A549 treated with dexamethasone at 1 μM for 4 hours (cell line): ENCODE results near the gene GPN1. TPM values are rescaled to one million over a fixed set of nuclear protein-coding genes. Genes with fewer than 3 reads are reported as not detected.

Experiments
- total RNA-seq: library from RNA; stranded (reverse); fragments of 200-300 nt; extraction: Qiagen RNA extraction; gene quantifications from 5 replicates; pipeline ENCODE4 v1.2.3, GENCODE V29; 2022

GPN1 gene
- 56.4 to 64.0 TPM (median 57.1 TPM) in 5 replicates for total RNA-seq

DNA sequence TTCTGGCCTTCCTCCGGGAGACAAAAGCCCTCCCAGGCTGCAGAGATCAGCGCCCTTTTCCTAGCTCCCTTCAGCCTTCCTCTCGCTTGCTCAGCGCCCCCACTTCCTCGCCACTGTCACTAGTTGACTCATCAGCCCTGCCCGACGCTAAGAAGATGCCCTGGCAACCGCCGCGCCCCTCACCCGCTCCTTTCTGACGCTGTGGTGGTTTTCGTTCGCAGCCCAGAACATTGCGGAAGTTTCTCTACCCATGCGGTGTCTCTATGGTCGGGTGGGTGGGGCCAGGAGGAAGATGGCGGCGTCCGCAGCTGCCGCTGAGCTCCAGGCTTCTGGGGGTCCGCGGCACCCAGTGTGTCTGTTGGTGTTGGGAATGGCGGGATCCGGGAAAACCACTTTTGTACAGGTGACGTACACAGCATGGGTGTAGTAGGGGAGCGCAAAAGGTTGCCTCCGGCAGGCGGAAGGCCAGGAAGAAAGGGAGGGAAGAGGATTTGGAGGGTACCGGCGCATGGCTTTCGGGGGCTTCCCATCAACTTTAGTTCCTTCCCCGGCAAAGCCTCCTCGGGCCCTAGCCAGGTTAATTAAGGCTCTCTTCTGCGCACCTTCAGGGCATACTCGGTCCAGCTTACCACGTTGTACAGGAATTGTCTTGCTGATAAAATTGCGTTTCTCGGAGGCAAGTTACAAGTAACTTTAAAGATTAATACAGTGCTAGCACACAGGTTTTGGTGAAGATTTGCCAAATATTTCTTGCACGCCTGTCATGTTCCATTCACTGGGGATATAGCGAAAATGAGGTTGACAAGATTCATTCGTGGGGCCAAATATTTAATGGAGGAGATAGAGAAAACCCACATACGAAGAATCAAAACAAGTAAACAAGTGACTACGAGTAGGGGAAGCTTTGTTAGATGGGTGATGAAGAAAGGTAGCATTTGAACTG is at the start of gene GPN1, which contains the start of gene CCDC121:
Gene GPN1, plus strand, starts transcription at position 284 of the 943 bp plus-strand sequence. Its CDS starts 9 bp downstream, at position 293.
Gene CCDC121, minus strand, starts transcription at position 246 of the 943 bp plus-strand sequence. CDS start 1,213 bp downstream, outside the sequence.

DNA sequence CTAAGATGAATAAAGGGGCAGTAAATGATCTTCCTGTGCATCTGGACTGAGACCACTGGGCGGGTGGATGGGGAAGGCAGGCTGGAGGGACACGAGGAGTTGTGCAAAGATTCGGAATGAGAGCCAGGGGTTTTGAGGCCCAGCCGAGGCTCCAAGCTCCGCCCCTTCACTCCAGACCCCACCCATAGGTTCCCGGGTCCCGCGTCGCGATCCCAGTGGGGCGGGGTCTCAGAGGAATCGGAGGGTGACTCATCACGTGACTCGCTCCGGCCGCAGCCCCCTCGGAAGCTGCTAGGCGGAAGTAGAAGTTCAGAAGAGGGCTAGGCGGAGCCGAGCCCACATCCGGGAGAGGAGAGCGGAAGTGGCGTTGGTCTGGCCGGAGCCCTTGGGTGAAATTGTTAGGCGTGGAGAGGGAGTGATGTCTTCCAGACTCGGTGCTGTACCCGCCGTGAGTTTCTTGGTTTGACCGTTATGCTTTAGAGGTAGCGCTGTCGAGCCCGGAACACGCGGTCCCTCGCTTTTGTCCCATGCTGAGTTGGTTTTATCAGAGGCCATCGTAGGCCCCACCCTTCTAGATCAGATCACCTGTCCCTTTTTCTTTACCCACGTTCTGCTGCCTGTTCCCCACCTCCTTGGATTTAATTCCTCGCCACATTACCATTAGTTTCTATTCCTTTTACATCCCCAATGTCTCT is 46.0 kb upstream of the GPN1 start, which contains the start of gene ZNF512:
Gene ZNF512, plus strand, starts transcription at position 348 of the 695 bp plus-strand sequence. Its CDS starts 71 bp downstream, at position 419.

DNA sequence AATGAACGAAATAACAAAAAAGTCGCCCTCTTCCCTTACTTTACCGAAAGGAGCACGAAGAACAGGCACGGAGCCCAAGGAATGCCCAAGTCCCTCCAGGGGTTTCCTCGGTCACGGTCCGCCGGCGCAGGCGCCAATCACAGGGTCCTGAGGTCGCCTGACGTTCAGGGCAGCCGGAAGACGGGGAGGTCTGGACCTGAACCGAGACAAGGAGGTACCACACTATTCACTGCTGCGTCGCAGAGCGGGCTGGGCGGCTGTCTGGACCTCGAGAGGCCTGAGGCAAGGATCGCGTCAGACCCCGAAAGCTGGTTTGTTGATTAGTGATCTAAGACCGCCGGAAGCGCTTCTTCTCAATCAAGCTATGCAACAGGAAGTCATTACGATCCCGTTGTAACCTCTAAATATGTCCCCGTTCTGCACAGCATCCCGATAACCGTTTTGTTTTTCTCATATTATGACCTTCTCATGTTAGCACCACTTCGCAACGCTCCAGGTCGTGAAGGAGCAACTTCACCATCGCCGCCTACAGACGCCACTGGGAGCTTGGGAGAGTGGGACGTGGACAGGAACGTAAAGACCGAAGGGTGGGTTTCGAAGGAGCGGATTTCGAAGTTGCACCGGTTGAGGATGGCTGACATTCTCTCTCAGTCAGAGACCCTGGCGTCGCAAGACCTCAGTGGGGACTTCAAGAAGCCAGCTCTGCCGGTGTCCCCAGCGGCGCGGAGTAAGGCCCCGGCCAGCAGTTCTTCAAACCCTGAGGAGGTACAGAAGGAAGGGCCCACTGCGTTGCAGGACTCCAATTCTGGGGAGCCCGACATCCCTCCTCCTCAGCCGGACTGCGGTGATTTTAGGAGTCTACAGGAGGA is 34.7 kb downstream of the GPN1 start, which contains the start of the genes SLC4A1AP and SUPT7L:
Gene SLC4A1AP, plus strand, starts transcription at position 605 of the 869 bp plus-strand sequence. Its CDS starts 26 bp downstream, at position 631.
Gene SUPT7L, minus strand, starts transcription at position 330 of the 869 bp plus-strand sequence. CDS start 1,422 bp downstream, outside the sequence.

Other genes with a start within 250 kb of the GPN1 start
- 11.5 to 15.4 TPM (median 13.4 TPM) in 5 replicates for gene ZNF513, start 248.3 kb upstream of the GPN1 start, total RNA-seq
- 152 to 176 TPM (median 176 TPM) in 5 replicates for gene PPM1G, start 219.5 kb upstream of the GPN1 start, total RNA-seq
- 119 to 140 TPM (median 133 TPM) in 5 replicates for gene NRBP1, start 200.4 kb upstream of the GPN1 start, total RNA-seq
- 0.39 to 0.87 TPM (median 0.45 TPM) in 5 replicates for gene KRTCAP3, start 186.7 kb upstream of the GPN1 start, total RNA-seq
- 6.0 to 9.0 TPM (median 7.5 TPM) in 5 replicates for gene IFT172, start 139.3 kb upstream of the GPN1 start, total RNA-seq
- gene FNDC4, start 133.8 kb upstream of the GPN1 start, total RNA-seq, result 3.8 to 5.3 TPM (median 4.5 TPM) in 5 replicates
- gene GCKR, start 132.2 kb upstream of the GPN1 start, total RNA-seq, result 0.13 to 0.20 TPM (median 0.13 TPM) in 5 replicates
- 18.2 to 21.6 TPM (median 19.3 TPM) in 5 replicates for gene ZNF512, start 46.0 kb upstream of the GPN1 start, total RNA-seq
- 3.5 to 4.8 TPM (median 3.8 TPM) in 5 replicates for gene CCDC121, start within 50 bp of the GPN1 start, total RNA-seq
- gene SUPT7L, start 34.6 kb downstream of the GPN1 start, total RNA-seq, result 26.6 to 33.0 TPM (median 32.4 TPM) in 5 replicates
- gene SLC4A1AP, start 34.8 kb downstream of the GPN1 start, total RNA-seq, result 30.4 to 33.5 TPM (median 32.9 TPM) in 5 replicates
- gene MRPL33, start 142.7 kb downstream of the GPN1 start, total RNA-seq, result 317 to 601 TPM (median 345 TPM) in 5 replicates